ENCODE results near the gene VCAM1. TPM values are rescaled to one million over a fixed set of nuclear protein-coding genes. Genes with fewer than 3 reads are reported as not detected.

VCAM1 gene
- total and polyA plus RNA-seq, 2 of the 4 experiments (the other 2 are of a cell fraction) = 10.1 to 21.1 TPM

GRCh38 chr1:100767176-100767890 is 47.8 kb downstream of the VCAM1 start:
- Histone ChIP-seq H2AK9ac (replicated peaks; ENCODE audit: low read depth, low read length, poor library complexity) (no peak overlapping the region), H2BK5ac (ENCODE audit: low read depth, low read length, poor library complexity, severe bottlenecking) (no peak overlapping the region), H2BK15ac (ENCODE audit: low read depth, low read length) (no peak overlapping the region), H3K18ac (ENCODE audit: low read depth, low read length) (no peak overlapping the region), H3K4me2 (ENCODE audit: low read depth, low read length) (no peak overlapping the region), H3K23ac (ENCODE audit: low read depth, low read length) (no peak overlapping the region), H3K27me3 (ENCODE audit: control insufficient read depth, insufficient read depth, low read length) (no peaks in the 10 kb centered on the region), H2AFZ (replicated peaks; ENCODE audit: low read length, poor library complexity) (no peak overlapping the region), H4K5ac (ENCODE audit: low read depth, low read length) (no peak overlapping the region), H3K9ac (ENCODE audit: low read depth, low read length) (no peak overlapping the region), H4K91ac (ENCODE audit: insufficient read depth, low read depth, low read length) (no peak overlapping the region), H3K36me3 (ENCODE audit: control insufficient read depth, insufficient read depth, low read length) (no peaks in the 10 kb centered on the region), H2AK5ac (ENCODE audit: low read depth, low read length) (no peak overlapping the region), H3K14ac (replicated peaks; ENCODE audit: low read depth, low read length) (no peak overlapping the region), H3K4me3 (ENCODE audit: insufficient read depth, low read depth, low read length) (no peak overlapping the region), H2BK120ac (ENCODE audit: low read depth, low read length) (no peak overlapping the region), H3K9me3 (ENCODE audit: control insufficient read depth, insufficient read depth, low read length) (no peaks in the 10 kb centered on the region), H4K8ac (ENCODE audit: low read depth in 2 of 2, low read length in 2 of 2) (no peak overlapping the region; a peak in 1 of 4 replicates), H3K4ac (ENCODE audit: low read depth, low read length) (no peak overlapping the region), H3K4me1 (ENCODE audit: control insufficient read depth, insufficient read depth, low read length) (0 out of 2 replicates have a peak, but pooled peaks cover 1% of the 10 kb centered on the region), H4K20me1 (ENCODE audit: insufficient read depth, low read length) (no peaks in the 10 kb centered on the region), H2BK20ac (ENCODE audit: low read depth, low read length) (no peak overlapping the region), H3K27ac (ENCODE audit: insufficient read depth, low read length) (no peak overlapping the region), H3K79me1 (ENCODE audit: low read depth in 1 of 2, low read length in 2 of 2) (no peaks in the 10 kb centered on the region), H3K9me1 (ENCODE audit: insufficient read depth, low read length) (no peaks in the 10 kb centered on the region), H3K56ac (ENCODE audit: extremely low read depth, insufficient read depth, low read length) (no peak overlapping the region)
- intact Hi-C loops (cut with micrococcal nuclease) (no loop called here), in situ Hi-C loops (cut with MboI; ENCODE audit: low sequenced_read_pairs) (no loop called here), dilution Hi-C loops (cut with HindIII; ENCODE audit: low sequenced_read_pairs, unreplicated experiment) (no loop called here)
- BruUV-seq (replicated peaks) = no TSS peak
- ChIA-PET CTCF (no interaction called here), POLR2A (ENCODE audit: unreplicated experiment) (no interaction called here)
- ATAC-seq (ENCODE audit: low read depth) (no peak; the same call in 1 of the 2 replicates), DNase-seq (peak; percentile 57)
- TF ChIP-seq, protein P1, sequence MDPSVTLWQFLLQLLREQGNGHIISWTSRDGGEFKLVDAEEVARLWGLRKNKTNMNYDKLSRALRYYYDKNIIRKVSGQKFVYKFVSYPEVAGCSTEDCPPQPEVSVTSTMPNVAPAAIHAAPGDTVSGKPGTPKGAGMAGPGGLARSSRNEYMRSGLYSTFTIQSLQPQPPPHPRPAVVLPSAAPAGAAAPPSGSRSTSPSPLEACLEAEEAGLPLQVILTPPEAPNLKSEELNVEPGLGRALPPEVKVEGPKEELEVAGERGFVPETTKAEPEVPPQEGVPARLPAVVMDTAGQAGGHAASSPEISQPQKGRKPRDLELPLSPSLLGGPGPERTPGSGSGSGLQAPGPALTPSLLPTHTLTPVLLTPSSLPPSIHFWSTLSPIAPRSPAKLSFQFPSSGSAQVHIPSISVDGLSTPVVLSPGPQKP (IDR thresholded peaks at IDR 0.05; ENCODE audit: borderline replicate concordance, low read depth, low read length) = no peak
- no peak for TF ChIP-seq CTCF (conservative IDR thresholded peaks at IDR 0.05; ENCODE audit: low read depth, low read length)
- TF ChIP-seq, protein P2, sequence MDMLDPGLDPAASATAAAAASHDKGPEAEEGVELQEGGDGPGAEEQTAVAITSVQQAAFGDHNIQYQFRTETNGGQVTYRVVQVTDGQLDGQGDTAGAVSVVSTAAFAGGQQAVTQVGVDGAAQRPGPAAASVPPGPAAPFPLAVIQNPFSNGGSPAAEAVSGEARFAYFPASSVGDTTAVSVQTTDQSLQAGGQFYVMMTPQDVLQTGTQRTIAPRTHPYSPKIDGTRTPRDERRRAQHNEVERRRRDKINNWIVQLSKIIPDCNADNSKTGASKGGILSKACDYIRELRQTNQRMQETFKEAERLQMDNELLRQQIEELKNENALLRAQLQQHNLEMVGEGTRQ (IDR thresholded peaks at IDR 0.05; ENCODE audit: low read depth, low read length) = no peak
- no peak for TF ChIP-seq SMC3 (IDR thresholded peaks at IDR 0.05; ENCODE audit: low read depth, low read length)
- TF ChIP-seq MAFK (IDR thresholded peaks at IDR 0.05; ENCODE audit: low read depth, low read length) = no peak
- TF ChIP-seq FOS (IDR thresholded peaks at IDR 0.05; ENCODE audit: low read depth, low read length) = no peak
- no peak for TF ChIP-seq POLR2A (IDR thresholded peaks at IDR 0.05; ENCODE audit: low read depth, low read length)
- no peak for TF ChIP-seq CEBPB (IDR thresholded peaks at IDR 0.05; ENCODE audit: low read depth, low read length)

Measured in IMR-90 (cell line).